HepG2 (cell line): ENCODE measurements around the gene AFAP1. TPM values are rescaled to one million over a fixed set of nuclear protein-coding genes. Genes with fewer than 3 reads are reported as not detected.

Source experiments
- ATAC-seq: fragments of 200-7000 bp; cut with Tn5 transposase; 3 replicates; pipeline ENCODE4 v1.9.1; 2020; ENCODE audit warnings: mild to moderate bottlenecking, moderate library complexity
- BruUV-seq: library from RNA; stranded (reverse); fragments of 400-500 nt; replicated peaks from 2 replicates; lab custom pipeline; 2021; lab: Mats Ljungman, UMichigan
- CTCF ChIA-PET: fragments of 300-600 bp; formaldehyde crosslinking; extraction: SDS; loops from one replicate; lab custom pipeline; 2021; ENCODE audit warnings: low total read pairs, inconsistent platforms, low intra/inter-chr PET ratio; lab: Yijun Ruan, JAX
- POLR2A ChIA-PET: fragments of 350-600 bp; sonication (Branson Sonifier 250); formaldehyde crosslinking; loops from one replicate; lab custom pipeline; 2020; ENCODE audit warnings: antibody characterized with exemption, inconsistent platforms; lab: Yijun Ruan, JAX
- DNase-seq: peaks from one replicate; pipeline ENCODE4 v3.0.0-alpha.2; 2015; ENCODE audit warnings: low spot score
- FAIRE-seq: peaks from 3 replicates; lab custom pipeline; 2011; peaks lifted over from hg19 to GRCh38; lab: Jason Lieb, UNC
- H2AFZ ChIP-seq: one replicate; pipeline ENCODE4 v1.6.1; 2011; ENCODE audit warnings: low read length, inconsistent platforms
- H3K27ac ChIP-seq: fragments of 300-600 bp; 3 replicates; pipeline ENCODE4 v1.8.0; 2011; ENCODE audit warnings: mixed run types, mild to moderate bottlenecking, mixed read lengths, low read length, inconsistent platforms; ENCODE audit not compliant: insufficient read depth; ENCODE audit errors: extremely low read length
- H3K27me3 ChIP-seq, 2 experiments: fragments of 200-600 bp in 1 of 2; 2 replicates in 1 of 2; 3 replicates in 1 of 2; pipeline versions ENCODE4 v1.6.0 to v1.8.0; 2011; ENCODE audit warnings: low read length in 2 of 2, mild to moderate bottlenecking in 2 of 2, moderate library complexity in 2 of 2, inconsistent platforms in 1 of 2; ENCODE audit not compliant: insufficient read depth in 2 of 2, control insufficient read depth in 1 of 2
- H3K36me3 ChIP-seq, 2 experiments: fragments of 200-600 bp in 1 of 2; replicated peaks in 1 of 2; 2 replicates in 1 of 2; 3 replicates in 1 of 2; pipeline versions ENCODE4 v1.5.1 to v1.8.0; 2011; ENCODE audit warnings: low read length in 2 of 2, inconsistent platforms in 1 of 2; ENCODE audit not compliant: insufficient read depth in 2 of 2, control insufficient read depth in 1 of 2
- H3K4me1 ChIP-seq: 2 replicates; pipeline ENCODE4 v1.5.1; 2012; ENCODE audit warnings: low read length, inconsistent platforms; ENCODE audit not compliant: insufficient read depth
- H3K4me2 ChIP-seq: 2 replicates; pipeline ENCODE4 v1.6.0; 2011; ENCODE audit warnings: low read depth, low read length, inconsistent platforms
- H3K4me3 ChIP-seq, 3 experiments: fragments of 200-600 bp in 1 of 3; sonication (generic), shearing (Covaris generic) in 1 of 3; replicated peaks in 1 of 3; 2 replicates each; pipeline ENCODE4 v1.5.1; 2011 to 2016; ENCODE audit warnings: low read length in 3 of 3, inconsistent platforms in 2 of 3, low read depth in 2 of 3, mild to moderate bottlenecking in 2 of 3, control low read depth in 1 of 3, mixed read lengths in 1 of 3; ENCODE audit not compliant: insufficient read depth in 1 of 3
- H3K79me2 ChIP-seq: one replicate; pipeline ENCODE4 v1.6.1; 2011; ENCODE audit warnings: low read length, inconsistent platforms; ENCODE audit not compliant: insufficient read depth
- H3K9ac ChIP-seq: 2 replicates; pipeline ENCODE4 v1.6.0; 2011; ENCODE audit warnings: mild to moderate bottlenecking, low read depth, low read length, inconsistent platforms; ENCODE audit not compliant: insufficient read depth
- H3K9me3 ChIP-seq: 2 replicates; pipeline ENCODE4 v1.5.1; 2012; ENCODE audit warnings: mild to moderate bottlenecking, low read length
- H4K20me1 ChIP-seq: 2 replicates; pipeline ENCODE4 v1.6.0; 2011; ENCODE audit warnings: inconsistent platforms, mild to moderate bottlenecking, low read length, moderate library complexity; ENCODE audit not compliant: insufficient read depth
- ADNP ChIP-seq: sonication (generic); formaldehyde crosslinking; IDR thresholded peaks from 2 replicates; pipeline ENCODE4 v1.4.0; 2020; ENCODE audit warnings: missing genetic modification reagents
- EEA1 ChIP-seq: sonication (generic); formaldehyde crosslinking; IDR thresholded peaks from 2 replicates; pipeline ENCODE4 v1.5.1; 2020; ENCODE audit warnings: mild to moderate bottlenecking, missing genetic modification reagents, borderline replicate concordance
- ELF1 ChIP-seq: sonication (generic); formaldehyde crosslinking; IDR thresholded peaks from 2 replicates; pipeline ENCODE4 v1.4.0; 2020; ENCODE audit warnings: missing genetic modification reagents
- HMGXB4 ChIP-seq, 2 experiments: sonication (generic) in 1 of 2; formaldehyde crosslinking in 1 of 2; IDR thresholded peaks; 2 replicates each; pipeline versions ENCODE4 v1.4.0 to v1.6.1; 2018 to 2020; ENCODE audit warnings: missing genetic modification reagents in 2 of 2, borderline replicate concordance in 1 of 2, low read depth in 1 of 2, mild to moderate bottlenecking in 1 of 2, missing biosample characterization in 1 of 2
- HNRNPLL ChIP-seq: fragments of 200-400 bp; formaldehyde crosslinking; IDR thresholded peaks from 2 replicates; pipeline ENCODE4 v1.6.1; 2017; ENCODE audit warnings: mild to moderate bottlenecking, low read depth, low read length; ENCODE audit not compliant: poor library complexity, severe bottlenecking
- MAFF ChIP-seq: IDR thresholded peaks from 2 replicates; pipeline ENCODE4 v1.6.1; 2011; ENCODE audit warnings: low read depth, low read length, improper control_type of control experiment
- MAFK ChIP-seq, 2 experiments: IDR thresholded peaks in 1 of 2; conservative IDR thresholded peaks in 1 of 2; 2 replicates each; pipeline ENCODE4 v1.6.1; 2011; ENCODE audit warnings: improper control_type of control experiment in 2 of 2, low read length in 2 of 2
- NKX3-1 ChIP-seq: sonication (generic); formaldehyde crosslinking; IDR thresholded peaks from 2 replicates; pipeline ENCODE4 v1.5.0; 2020; ENCODE audit warnings: missing genetic modification reagents
- PAX8 ChIP-seq: sonication (generic); formaldehyde crosslinking; IDR thresholded peaks from 2 replicates; pipeline ENCODE4 v1.8.0; 2022; ENCODE audit warnings: mild to moderate bottlenecking, missing genetic modification reagents, borderline replicate concordance
- RFXAP ChIP-seq: sonication (generic); formaldehyde crosslinking; IDR thresholded peaks from 2 replicates; pipeline ENCODE4 v1.4.0; 2020; ENCODE audit warnings: missing genetic modification reagents, borderline replicate concordance
- SIN3A ChIP-seq: IDR thresholded peaks from 2 replicates; pipeline ENCODE4 v1.6.1; 2011; ENCODE audit warnings: low read depth, mild to moderate bottlenecking, control low read depth, low read length, borderline replicate concordance
- SP4 ChIP-seq: sonication (generic); formaldehyde crosslinking; IDR thresholded peaks from 2 replicates; pipeline ENCODE4 v1.8.1; 2023; ENCODE audit warnings: mild to moderate bottlenecking, missing genetic modification reagents
- TRIM24 ChIP-seq: sonication (generic); formaldehyde crosslinking; IDR thresholded peaks from 2 replicates; pipeline ENCODE4 v1.8.0; 2022; ENCODE audit warnings: mild to moderate bottlenecking, missing genetic modification reagents
- XRCC5 ChIP-seq: fragments of 200-400 bp; formaldehyde crosslinking; optimal IDR thresholded peaks from 2 replicates; pipeline ENCODE3; 2017; ENCODE audit warnings: mild to moderate bottlenecking, low read length
- ZFY ChIP-seq: sonication (generic); formaldehyde crosslinking; IDR thresholded peaks from 2 replicates; pipeline ENCODE4 v1.4.0; 2020; ENCODE audit warnings: missing genetic modification reagents
- ZNF124 ChIP-seq: sonication (generic); formaldehyde crosslinking; IDR thresholded peaks from 2 replicates; pipeline ENCODE4 v1.4.0; 2020; ENCODE audit warnings: missing genetic modification reagents
- ZNF234 ChIP-seq: sonication (generic); formaldehyde crosslinking; conservative IDR thresholded peaks from 2 replicates; pipeline ENCODE4 v1.5.1; 2020; ENCODE audit warnings: mild to moderate bottlenecking, missing genetic modification reagents
- WGBS: methylation state at CpG from one replicate; pipeline ENCODE4 v1.1.6; 2017; ENCODE audit warnings: low lambda C conversion rate; 5-methylcytosine and 5-hydroxymethylcytosine counted together
- in situ Hi-C: cut with HindIII; loops from 2 replicates; pipeline ENCODE4 v1.10.0; 2017; ENCODE audit warnings: low pct_unique_long_range_greater_than_20kb; ENCODE audit not compliant: extremely low pct_ligation_motif_present
- intact Hi-C: fragments of 100-400 bp; cut with micrococcal nuclease; formaldehyde crosslinking; loops from one replicate; pipeline ENCODE4 v1.10.0; 2022; ENCODE audit not compliant: unreplicated experiment
- polyA plus RNA-seq, 8 experiments: library from polyadenylated mRNA; depleted of rRNA in 3 of 8; stranded (reverse) in 7 of 8; unstranded in 1 of 8; fragments of >200 nt; fragmentation: Illumina TruSeq in 4 of 8; extraction: Trizol in 4 of 8; gene quantifications; 2 replicates each; pipeline versions ENCODE4 v1.2.1 to v1.2.3, GENCODE V29; 2011 to 2016; ENCODE audit warnings: low read depth in 4 of 8, missing spikeins in 1 of 8, mixed read lengths in 1 of 8; ENCODE audit not compliant: insufficient read depth in 1 of 8
- total RNA-seq, 5 experiments: library from RNA; depleted of rRNA; stranded (reverse); fragments of >200 nt; fragmentation: Illumina TruSeq; extraction: Trizol; gene quantifications; 2 replicates each; pipeline ENCODE4 v1.2.3, GENCODE V29; 2016; ENCODE audit warnings: low read depth in 1 of 5
- TF ChIP-seq, protein P1 (sequence below): sonication (generic); formaldehyde crosslinking; IDR thresholded peaks from 2 replicates; pipeline ENCODE4 v1.5.0; 2020; ENCODE audit warnings: missing genetic modification reagents

The AFAP1 gene
- total and polyA plus RNA-seq, 2 of the 13 experiments (the other 11 are each of a cell fraction or from before 2014, with no cell fraction given) = 2.5 TPM

GRCh38 chr4:7928711-7929110 lies 10.9 kb downstream of the AFAP1 start:
- no peak overlapping the region for H3K4me2 ChIP-seq
- TF ChIP-seq EEA1 (CRISPR knock-in tag) (no peak), NKX3-1 (CRISPR knock-in tag) (no peak), ADNP (CRISPR knock-in tag) (no peak), XRCC5 (no peak), RFXAP (CRISPR knock-in tag) (no peak), ZFY (CRISPR knock-in tag) (no peak)
- H3K9ac ChIP-seq = no peak overlapping the region
- 96% methylated on average over 7 of the region's 7 CpGs for WGBS
- ChIA-PET CTCF (interaction anchor here (1.9 kb wide), 1 partner anchor 125 kb away, joined by 6 read pairs; no protein-coding TSS in a partner anchor), POLR2A (no interaction called here)
- H3K4me1 ChIP-seq = peaks cover 34% of the 10 kb centered on the region
- no peaks in the 10 kb centered on the region; a peak in 1 of 5 replicates for H3K36me3 ChIP-seq
- FAIRE-seq = no peak
- peaks cover 10% of the 10 kb centered on the region for H3K79me2 ChIP-seq
- H4K20me1 ChIP-seq = no peaks in the 10 kb centered on the region
- peak; percentile 37 for ATAC-seq
- peaks cover 9% of the 10 kb centered on the region for H3K9me3 ChIP-seq
- intact Hi-C loops = loop anchor here (1.0 to 5.0 kb wide), 4 partner anchors 52 to 124 kb away; no protein-coding TSS in a partner anchor
- H3K27me3 ChIP-seq = no peaks in the 10 kb centered on the region
- H3K4me3 ChIP-seq = no peak overlapping the region
- H2AFZ ChIP-seq = no peak overlapping the region
- in situ Hi-C loops = no loop called here
- H3K27ac ChIP-seq = no peak overlapping the region
- no TSS peak for BruUV-seq
- DNase-seq = no peak

GRCh38 chr4:7926822-7927221 lies 12.8 kb downstream of the AFAP1 start:
- Histone ChIP-seq H3K9me3 (peaks cover 9% of the 10 kb centered on the region), H4K20me1 (no peaks in the 10 kb centered on the region), H3K4me1 (peaks cover 43% of the 10 kb centered on the region), H2AFZ (no peak overlapping the region), H3K4me3 (no peak overlapping the region), H3K9ac (no peak overlapping the region), H3K27ac (no peak overlapping the region), H3K79me2 (peaks cover 10% of the 10 kb centered on the region), H3K36me3 (no peaks in the 10 kb centered on the region), H3K4me2 (no peak overlapping the region), H3K27me3 (no peaks in the 10 kb centered on the region)
- ATAC-seq (no peak), FAIRE-seq (no peak), DNase-seq (no peak)
- in situ Hi-C loops = no loop called here
- intact Hi-C loops = loop anchor here (5.0 kb wide), 1 partner anchor 60 kb away; no protein-coding TSS in a partner anchor
- POLR2A ChIA-PET = no interaction called here
- no TSS peak for BruUV-seq
- 95% methylated on average over 7 of the region's 7 CpGs for WGBS
- CTCF ChIA-PET = no interaction called here
- TF ChIP-seq MAFF (peak; percentile 91), SP4 (CRISPR knock-in tag) (no peak), PAX8 (CRISPR knock-in tag) (no peak), SIN3A (no peak), TRIM24 (CRISPR knock-in tag) (no peak), HMGXB4 (CRISPR knock-in tag; IDR thresholded peaks at IDR 0.05; ENCODE audit: borderline replicate concordance in 1 of 2, low read depth in 1 of 2) (no peak), ZNF234 (CRISPR knock-in tag) (no peak), ELF1 (CRISPR knock-in tag) (no peak), MAFK (conservative IDR thresholded peaks at IDR 0.05 in 1 of 2, IDR thresholded peaks at IDR 0.05 in 1 of 2; ENCODE audit: low read length in 2 of 2) (peak; percentile 87 to 94), ZNF124 (CRISPR knock-in tag) (no peak), HNRNPLL (no peak)
- TF ChIP-seq, protein P1, sequence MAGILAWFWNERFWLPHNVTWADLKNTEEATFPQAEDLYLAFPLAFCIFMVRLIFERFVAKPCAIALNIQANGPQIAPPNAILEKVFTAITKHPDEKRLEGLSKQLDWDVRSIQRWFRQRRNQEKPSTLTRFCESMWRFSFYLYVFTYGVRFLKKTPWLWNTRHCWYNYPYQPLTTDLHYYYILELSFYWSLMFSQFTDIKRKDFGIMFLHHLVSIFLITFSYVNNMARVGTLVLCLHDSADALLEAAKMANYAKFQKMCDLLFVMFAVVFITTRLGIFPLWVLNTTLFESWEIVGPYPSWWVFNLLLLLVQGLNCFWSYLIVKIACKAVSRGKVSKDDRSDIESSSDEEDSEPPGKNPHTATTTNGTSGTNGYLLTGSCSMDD (CRISPR knock-in tag) = no peak
